HCT116 (cell line): ENCODE results near the gene FERMT1.

Source experiments
- CTCF ChIP-seq, 3 experiments: fragments of 200-600 bp in 1 of 3; sonication (generic) in 1 of 3; IDR thresholded peaks in 2 of 3; conservative IDR thresholded peaks in 1 of 3; 2 replicates each; pipeline ENCODE4 v1.5.1; 2012 to 2017; ENCODE audit warnings: low read depth in 2 of 3, low read length in 2 of 3, antibody characterized with exemption in 1 of 3, borderline replicate concordance in 1 of 3, control low read depth in 1 of 3, mild to moderate bottlenecking in 1 of 3, mixed read lengths in 1 of 3, mixed run types in 1 of 3, moderate library complexity in 1 of 3; ENCODE audit not compliant: insufficient read depth in 1 of 3
- MAX ChIP-seq: IDR thresholded peaks from 2 replicates; pipeline ENCODE4 v1.6.1; 2012
- POLR2A ChIP-seq: IDR thresholded peaks from 2 replicates; pipeline ENCODE4 v1.7.0; 2011; ENCODE audit warnings: borderline replicate concordance; ENCODE audit not compliant: insufficient read depth, insufficient read length; ENCODE audit errors: extremely low read depth
- YY1 ChIP-seq: IDR thresholded peaks from 2 replicates; pipeline ENCODE4 v1.6.1; 2011; ENCODE audit warnings: low read length, low read depth, moderate library complexity, mild to moderate bottlenecking; ENCODE audit not compliant: insufficient replicate concordance; ENCODE audit errors: extremely low read depth
- TF ChIP-seq, protein P1 (sequence below): IDR thresholded peaks from 2 replicates; pipeline ENCODE4 v1.6.1; 2012; ENCODE audit warnings: low read depth

GRCh38 chr20:6026051-6026450 is 96.8 kb downstream of the FERMT1 start:
- TF ChIP-seq MAX (no peak), CTCF (IDR thresholded peaks at IDR 0.05 in 2 of 3, conservative IDR thresholded peaks at IDR 0.05 in 1 of 3; ENCODE audit: borderline replicate concordance in 1 of 3, insufficient read depth in 1 of 3, low read depth in 2 of 3, low read length in 2 of 3) (no peak), POLR2A (no peak), YY1 (no peak)
- TF ChIP-seq, protein P1, sequence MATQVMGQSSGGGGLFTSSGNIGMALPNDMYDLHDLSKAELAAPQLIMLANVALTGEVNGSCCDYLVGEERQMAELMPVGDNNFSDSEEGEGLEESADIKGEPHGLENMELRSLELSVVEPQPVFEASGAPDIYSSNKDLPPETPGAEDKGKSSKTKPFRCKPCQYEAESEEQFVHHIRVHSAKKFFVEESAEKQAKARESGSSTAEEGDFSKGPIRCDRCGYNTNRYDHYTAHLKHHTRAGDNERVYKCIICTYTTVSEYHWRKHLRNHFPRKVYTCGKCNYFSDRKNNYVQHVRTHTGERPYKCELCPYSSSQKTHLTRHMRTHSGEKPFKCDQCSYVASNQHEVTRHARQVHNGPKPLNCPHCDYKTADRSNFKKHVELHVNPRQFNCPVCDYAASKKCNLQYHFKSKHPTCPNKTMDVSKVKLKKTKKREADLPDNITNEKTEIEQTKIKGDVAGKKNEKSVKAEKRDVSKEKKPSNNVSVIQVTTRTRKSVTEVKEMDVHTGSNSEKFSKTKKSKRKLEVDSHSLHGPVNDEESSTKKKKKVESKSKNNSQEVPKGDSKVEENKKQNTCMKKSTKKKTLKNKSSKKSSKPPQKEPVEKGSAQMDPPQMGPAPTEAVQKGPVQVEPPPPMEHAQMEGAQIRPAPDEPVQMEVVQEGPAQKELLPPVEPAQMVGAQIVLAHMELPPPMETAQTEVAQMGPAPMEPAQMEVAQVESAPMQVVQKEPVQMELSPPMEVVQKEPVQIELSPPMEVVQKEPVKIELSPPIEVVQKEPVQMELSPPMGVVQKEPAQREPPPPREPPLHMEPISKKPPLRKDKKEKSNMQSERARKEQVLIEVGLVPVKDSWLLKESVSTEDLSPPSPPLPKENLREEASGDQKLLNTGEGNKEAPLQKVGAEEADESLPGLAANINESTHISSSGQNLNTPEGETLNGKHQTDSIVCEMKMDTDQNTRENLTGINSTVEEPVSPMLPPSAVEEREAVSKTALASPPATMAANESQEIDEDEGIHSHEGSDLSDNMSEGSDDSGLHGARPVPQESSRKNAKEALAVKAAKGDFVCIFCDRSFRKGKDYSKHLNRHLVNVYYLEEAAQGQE, result no peak
